Suppressor macrophage treated with lipopolysaccharide for 1 hour (primary cell): ENCODE results near the gene KANSL1L.

ENCODE experiments used
- DNase-seq, 3 donors: peaks; one replicate each; pipeline ENCODE4 v3.0.0-alpha.2; 2020 to 2022

Gene KANSL1L

DNA sequence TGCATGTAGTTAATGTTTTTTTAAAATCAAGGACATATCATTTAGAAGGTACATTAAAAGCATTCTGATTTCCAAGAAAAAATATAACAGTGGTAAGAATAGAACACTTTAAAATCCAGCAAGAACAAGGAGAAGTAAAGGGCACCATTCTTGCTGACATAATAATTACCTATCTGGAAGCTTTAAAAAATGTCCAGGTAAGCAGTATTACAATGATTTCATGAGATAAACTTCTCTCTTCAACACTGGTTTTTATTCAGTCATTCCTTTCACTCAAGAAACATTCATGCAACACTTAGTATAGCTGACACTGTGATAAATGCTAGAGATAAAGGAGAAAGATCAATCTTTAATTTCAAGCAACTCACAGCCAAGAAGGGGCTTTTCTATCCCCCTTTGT, 2.9 kb upstream of the KANSL1L start:
- DNase-seq, result no peak

DNA sequence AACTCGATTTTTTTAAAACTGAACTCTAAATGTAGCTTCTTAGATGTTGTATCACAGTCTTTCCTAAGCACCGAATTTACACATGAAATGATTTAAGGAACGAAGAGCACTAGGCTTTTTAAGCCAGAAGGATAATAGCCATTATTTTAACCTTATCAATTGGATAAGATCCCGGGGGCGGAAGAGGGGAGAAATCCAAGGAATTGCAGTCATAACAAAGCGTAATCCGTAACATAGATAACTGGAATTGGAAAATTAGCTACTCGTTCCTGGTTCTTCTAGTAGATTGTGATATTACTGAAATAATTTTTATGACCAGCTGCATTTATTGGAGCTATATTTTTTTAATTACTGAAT, 988 bp upstream of the KANSL1L start:
- DNase-seq, result no peak

DNA sequence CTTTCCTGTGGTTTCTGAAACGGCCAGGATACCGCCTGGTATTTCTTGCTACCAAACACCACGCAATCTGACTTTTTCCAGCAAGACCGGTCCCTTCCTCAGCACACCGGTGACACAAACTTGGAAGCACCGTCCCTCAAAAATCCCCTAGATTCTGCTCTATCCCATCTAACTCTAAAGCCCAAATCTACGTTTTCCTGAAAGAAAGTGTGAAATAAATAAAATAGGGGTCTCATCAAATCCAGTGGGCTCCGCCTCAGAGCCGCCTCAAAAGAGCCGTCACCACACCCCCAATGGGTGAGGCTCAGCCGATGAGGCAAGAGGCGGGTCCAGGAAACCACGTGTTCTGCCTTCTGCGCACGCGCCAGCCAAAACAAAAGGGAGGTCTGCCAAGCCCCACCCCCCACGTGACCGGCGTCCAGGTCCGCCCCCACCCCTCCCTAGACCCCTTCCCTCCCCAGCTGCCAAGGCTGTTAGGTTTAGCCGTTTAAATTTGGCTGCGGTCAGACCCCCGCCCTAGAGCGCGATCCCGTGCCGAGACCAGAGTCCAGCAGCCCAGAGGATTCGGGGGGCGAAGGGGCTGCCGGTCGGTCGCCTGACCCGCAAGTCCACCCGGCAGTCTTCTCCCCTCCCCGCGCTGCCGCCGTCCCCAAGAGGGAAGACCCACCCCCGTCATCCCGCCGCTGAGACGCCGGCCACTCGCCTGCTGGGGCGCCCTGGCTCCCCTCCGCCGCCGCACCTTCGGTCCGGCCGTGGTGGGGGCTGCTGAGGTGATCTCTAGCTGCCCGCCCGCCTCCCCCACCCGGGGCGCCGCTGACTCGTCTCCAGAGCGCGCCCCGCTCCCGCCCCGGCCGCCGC, 534 bp downstream of the KANSL1L start:
- peak; percentile 98 to 99 (median 99) for DNase-seq

DNA sequence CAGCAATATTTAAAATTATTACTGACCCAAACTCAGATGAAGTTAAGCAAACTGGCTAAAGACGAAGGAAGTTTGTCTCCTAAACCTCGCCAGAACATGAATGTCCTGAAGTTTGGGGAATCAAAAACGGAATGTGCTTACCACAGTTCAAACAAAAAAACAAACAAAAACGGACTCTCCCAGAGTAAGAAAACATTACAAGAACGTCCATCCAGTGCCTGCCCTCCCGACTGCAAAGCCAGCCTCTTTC, 1.1 kb downstream of the KANSL1L start:
- DNase-seq, result no peak

DNA sequence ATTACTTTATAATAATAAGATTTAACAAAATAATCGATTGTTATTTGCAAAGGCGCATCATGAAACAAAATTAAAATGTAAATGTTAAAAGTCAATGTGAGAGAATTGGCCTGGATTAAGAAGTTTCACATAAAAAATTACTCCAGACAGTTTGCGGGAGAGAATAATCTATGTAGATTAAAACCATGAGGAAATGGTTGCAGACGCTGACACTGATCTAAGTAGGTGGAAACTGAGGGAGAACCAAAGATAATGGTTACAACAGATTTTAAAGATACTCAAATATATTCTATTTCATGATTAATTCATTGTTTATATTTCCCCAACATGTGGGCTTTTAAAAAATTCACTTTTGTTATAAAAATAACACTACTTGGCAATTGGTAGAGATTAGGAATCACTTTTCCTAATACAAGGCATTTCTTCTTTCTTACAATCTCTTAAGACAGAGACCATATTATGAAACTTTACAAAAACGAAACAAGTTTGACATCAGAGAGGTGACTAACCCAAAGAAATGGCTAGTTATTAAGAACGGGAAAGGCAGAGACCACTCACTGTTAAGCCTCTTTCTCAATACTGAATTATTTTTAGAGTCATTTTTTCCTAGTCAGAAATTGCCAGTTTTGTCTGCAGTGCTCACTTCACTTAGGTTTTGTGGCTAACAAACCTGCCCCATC, 1.6 kb downstream of the KANSL1L start:
- DNase-seq, result peak; percentile 75 to 97 (median 92)

DNA sequence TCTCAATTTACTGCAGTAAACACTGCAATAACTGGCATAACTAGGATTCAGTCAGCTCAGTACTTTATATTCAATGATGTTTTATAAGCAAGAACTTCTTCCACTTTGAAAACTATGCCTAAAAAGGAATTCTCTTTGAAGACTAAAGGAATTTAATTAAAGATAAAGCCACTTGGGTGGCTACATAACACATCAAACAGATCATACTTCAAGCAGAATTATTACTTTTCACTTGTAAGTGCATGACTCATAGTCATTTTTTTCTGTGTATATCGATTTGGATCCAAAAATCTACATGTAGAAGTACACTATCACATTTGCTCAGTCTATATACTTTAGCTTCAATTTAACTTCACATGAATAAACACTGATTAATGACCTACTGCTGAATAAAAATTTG, 4.0 kb downstream of the KANSL1L start:
- no peak for DNase-seq

DNA sequence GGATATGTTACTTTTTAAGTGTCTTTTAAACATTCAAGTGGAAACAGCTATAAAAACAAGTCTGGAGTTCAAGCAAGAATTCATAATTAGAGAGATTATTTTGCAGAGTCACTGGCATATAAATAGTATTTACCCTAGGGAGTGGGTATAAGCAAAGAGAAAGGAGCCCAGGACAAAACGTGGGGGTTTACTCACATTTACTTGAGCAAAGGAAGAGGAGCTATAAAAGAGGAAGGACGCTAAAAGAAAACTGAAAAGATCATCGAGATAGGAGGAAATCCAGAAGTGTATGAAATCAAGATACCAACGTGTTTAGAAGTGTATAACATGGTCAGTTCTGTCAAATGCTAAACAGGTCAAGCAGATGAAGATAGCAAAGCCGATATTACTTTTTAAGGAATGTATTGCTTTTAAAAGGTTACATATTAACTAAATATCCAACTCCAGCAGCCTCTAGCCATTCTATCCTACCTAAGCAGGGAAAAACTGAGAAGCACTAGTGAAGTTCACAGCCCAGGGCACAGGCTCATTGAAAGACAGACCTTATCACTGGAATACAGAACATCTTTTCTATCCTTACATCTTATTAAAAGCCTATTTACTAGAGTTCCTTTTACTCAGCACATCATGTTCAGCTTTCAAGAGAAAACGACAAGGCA, 8.6 kb downstream of the KANSL1L start:
- peak; percentile 44 to 67 (median 47) for DNase-seq

DNA sequence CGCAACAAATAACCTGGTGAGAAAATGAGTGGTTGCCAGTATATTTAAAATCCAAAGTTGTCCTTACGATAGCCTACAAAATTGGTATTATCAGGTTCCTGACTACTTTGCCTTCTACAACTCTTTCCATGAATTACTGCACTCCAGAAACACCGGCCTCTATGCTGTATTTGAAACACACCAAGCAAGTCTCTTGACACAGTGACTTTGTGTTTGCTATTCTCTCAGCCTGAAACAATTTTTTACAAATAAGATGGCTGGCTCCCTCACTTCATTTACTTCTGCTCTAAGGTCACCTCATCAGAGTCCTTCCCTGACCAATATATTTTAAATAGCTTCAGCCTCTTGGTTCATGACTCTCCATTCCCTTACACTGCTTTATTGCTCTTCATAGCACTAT, 12.2 kb downstream of the KANSL1L start:
- no peak for DNase-seq

DNA sequence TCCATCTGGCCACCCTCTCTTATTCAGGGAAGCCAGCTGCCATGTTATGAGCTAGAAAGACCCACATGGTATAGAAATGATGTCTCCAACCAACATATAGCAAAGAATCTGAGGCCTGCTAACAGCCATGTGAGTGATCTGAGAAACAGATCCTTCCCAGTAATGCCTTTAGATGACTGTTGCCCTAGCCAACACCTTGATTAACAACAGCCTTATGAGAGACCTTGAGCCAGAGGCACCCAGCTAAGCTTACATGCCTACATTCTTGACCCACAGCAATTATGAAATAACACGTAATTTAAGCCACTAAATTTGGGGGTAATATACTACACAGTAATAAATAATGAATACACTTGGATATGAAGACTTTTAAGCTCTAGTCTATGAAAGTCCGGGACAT, 13.0 kb downstream of the KANSL1L start:
- no peak for DNase-seq

DNA sequence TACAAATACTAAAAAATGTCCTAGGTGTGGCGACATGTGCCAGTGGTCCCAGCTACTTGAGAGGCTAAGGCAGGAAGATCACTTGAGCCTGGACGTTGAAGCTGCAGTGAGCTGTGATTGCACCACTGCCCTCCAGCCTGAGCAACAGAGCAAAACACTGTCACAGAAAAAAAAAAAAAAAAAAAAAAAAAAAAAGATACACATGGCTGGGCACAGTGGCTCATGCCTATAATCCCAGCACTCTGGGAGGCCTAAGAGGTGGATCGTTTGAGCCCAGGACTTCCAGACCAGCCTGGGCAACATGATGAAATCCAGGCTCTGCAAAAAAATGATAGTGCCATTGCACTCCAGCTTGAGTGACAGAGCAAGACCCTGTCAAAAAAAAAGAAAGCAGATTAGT, 13.7 kb downstream of the KANSL1L start:
- no peak for DNase-seq

DNA sequence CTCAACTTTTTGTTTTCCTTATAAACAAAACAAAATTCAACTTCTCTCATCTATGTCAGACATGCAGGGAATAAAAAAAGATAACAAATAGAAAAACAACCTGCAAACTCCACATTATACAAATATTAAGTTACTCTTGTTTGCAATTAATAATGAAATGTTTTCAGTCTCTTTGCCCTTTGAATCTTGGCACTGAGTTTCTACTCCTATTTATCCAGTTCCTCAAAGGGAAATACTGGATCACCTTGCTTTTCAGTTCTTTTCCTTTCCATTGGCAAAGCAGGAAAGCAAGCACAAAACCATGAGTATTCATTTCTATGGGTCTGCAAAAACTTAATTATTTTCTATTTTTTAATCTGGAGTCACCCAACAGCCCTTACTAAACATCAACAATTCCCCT, 23.6 kb downstream of the KANSL1L start:
- no peak for DNase-seq

DNA sequence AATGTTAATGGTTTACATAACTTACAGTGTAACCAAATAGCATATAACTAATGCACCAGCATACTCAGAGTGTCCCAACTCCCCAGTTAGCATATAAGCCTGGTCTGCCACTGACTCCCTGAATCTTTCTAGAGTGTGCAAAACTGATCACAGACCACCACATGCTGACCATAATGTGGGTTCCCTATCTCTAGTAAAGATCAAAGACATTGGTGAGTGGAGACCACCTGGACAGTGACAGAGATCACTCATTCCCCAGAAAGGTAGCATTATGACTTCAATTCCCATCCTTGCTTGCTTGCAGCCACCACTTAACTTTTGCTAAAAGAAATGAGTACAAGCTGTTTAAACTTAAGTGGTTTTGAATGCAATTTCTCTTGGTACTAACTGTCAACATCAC, 39.0 kb downstream of the KANSL1L start:
- DNase-seq, result no peak

DNA sequence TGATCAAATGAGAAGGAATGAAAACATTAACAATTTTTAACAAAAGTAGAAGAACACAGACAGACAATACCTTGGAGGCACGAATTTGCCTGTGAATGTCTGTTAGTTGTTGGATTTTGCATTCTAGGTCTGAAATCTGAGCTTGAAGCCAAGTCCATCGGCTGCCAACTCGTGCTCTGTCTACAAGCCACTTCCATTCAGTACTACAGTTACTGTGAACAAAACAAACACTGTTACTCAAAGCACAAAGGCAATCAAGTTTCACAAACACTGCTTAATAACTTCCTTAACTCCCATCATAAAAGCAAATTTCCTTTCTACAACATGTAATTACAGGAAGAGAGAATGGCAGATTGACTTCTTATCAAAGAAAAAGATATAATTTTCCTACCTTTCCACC, 42.2 kb downstream of the KANSL1L start:
- DNase-seq, result no peak

DNA sequence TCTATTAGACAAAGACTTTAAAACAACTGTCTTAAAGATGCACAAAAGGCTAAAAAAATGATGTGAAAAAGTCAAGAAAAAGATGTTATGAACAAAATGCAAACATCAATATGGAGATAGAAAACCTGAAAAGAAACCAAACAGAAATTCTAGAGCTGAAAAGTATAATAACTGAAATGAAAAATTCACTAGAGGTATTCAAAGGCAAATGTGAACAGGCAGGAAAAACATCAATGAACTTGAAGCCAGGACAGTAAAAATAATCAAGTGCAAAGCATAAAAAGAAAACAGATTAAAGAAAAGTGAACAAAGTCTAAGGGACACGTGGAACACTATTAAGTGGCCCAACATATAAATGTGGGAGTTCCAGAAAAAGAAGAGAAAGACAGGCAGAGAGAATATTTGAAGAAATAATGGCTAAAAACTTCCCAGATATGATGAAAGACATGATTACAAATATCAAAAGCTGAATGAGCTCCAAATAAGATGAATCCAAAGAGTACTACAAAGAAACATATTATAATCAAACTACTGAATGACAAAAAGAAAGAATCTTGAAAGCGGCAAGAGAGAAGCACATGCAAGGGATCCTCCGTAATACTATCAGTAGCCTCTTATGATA, 57.5 kb downstream of the KANSL1L start:
- DNase-seq, result no peak

DNA sequence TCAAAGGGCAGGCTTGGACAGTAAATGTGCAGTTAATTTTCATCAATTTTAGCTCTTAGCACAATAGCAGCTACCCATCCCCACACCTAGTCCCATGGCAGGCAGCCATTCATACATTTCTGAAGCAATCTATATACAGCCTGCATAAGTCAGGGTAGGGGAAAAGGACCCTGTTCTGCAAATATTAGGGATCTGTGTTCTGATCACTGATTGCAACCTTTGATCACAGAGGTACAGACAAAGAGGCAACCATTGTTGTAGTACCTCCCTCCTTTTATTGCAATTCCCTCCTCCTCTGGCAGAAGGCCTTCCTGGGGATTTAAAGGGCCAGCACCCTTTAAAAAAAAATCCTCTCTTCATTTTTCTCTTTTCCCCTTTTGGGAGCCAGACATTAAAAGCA, 58.3 kb downstream of the KANSL1L start:
- no peak for DNase-seq

DNA sequence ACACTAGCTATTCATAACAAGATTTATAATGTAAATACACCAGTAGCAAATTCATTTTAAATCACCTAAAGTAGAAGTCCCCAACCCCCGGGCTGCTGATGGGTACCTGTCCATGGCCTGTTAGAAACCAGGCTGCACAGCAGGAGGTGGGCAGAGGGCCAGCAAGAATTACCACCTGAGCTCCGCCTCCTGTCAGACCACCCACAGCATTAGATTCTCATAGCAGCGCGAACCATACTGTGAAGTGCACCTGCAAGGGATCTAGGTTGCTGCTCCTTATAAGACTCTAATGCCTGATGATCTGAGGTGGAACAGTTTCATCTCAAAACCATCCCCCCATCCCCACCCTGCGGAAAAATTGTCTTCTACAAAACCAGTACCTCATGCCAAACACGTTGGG, 71.3 kb downstream of the KANSL1L start:
- no peak for DNase-seq

DNA sequence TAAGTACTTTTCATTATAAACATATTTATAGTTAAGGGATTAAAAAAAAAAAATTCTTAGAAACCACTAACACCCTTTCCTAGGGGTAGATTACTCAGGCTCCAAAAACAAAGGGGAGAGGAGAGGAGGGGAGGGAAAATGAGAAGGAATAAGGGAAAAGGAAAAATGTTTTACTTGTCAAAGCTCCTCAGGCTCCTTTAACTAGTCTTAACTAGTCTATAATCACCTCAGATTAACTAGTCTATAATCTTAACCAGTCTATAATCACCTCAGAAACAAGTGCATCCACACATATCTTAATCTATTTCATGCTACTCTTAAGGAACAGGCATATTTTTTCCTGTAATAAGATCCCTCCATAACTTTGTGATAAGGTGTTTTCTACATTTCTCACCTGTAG, 76.4 kb downstream of the KANSL1L start:
- no peak for DNase-seq

DNA sequence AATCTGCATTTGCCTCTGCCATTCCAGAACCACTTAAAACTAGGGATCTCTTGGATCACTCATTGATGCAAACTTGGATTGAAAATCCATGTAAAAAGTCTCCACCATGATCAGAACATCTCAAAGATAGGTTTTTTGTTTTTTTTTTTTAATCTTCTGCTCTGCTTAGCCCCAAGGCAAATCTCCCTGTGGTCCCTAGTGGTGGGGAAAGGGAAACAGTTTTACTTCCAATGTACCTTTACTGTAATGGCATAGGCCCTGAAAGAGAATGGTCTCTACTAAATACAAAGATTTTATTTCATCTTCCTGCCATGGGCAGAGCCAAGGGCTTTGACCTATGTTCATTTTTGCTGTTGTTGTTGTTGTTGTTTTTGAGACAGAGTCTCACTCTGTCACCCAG, 78.4 kb downstream of the KANSL1L start:
- no peak for DNase-seq

DNA sequence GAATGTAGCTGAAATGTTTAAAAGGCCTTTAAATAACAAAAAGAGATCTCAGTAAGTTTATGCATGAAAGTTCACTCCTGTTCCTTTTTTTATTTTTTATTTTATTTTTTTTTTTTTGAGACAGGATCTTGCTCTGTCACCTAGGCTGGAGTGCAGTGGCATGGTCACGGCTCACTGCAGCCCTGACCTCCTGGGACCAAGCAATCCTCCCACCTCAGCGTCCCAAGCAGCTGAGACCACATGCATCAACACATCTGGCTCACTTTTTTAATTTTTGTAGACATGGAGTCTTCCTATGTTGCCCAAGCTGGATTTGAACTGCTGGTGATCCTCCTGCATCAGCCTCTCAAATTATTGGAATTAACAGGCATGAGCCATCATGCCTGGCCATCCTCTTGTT, 84.3 kb downstream of the KANSL1L start:
- no peak for DNase-seq

DNA sequence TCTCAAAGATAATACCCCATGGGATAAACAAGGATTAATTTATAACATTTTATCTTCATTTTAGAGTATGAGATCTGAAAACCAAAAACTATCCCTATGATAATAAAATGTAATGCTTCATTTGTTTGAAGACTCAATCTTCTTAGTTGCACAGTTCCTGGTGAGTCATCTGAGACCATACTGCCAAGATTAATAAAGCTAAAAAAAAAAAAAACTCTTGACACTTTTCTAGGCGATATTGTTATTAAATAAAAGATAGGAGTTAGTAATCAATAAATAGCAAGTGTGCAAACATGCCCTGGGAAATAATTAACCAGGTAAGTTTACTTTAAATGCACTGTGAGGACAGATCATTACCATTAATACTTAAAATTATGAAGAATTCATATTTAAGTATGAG, 84.9 kb downstream of the KANSL1L start:
- DNase-seq, result no peak

DNA sequence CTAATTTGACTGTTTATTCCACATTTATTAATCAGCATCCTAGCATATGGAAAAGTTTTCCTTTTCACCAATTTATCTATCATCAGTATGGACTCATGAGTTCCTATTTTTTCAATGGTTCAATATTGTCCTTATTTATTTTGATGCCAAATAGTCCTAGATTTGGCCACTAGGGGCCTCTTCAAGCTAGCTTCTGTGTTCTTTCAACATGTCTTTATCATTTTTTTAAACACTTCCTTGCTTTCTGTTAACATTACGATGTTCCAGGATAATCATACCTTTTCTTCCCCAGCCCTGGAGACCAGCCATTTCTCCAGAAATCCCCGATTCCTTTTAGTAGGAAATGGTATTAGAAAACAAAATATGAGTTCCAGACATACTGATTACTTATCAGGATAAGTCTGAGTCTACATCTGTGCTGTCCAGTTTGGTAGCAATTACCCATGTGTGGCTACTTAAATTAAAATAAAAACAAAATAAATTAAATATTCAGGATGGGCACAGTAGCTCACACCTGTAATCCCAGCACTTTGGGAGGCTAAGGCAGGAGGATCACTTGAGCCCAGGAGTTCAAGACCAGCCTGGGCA, 98.2 kb downstream of the KANSL1L start:
- peak; percentile 48 to 62 (median 56) for DNase-seq

DNA sequence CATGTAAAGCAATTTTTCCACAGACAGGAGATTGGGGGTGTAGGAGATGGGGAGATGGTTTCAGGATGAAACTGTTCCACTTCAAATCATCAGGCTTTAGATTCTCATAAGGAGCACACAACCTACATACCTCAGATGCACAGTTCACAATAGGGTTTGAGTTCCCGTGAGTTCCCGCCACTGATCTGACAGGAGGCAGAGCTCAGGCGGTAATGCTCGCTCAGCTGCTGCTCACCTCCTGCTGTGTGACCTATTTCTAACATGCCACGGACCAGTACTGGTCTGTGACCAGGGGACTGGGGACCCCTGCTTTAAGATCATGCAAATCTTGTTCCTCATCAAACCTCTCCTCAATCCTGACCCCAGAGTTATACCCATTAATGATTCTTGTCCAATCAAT, 98.7 kb downstream of the KANSL1L start:
- no peak for DNase-seq

DNA sequence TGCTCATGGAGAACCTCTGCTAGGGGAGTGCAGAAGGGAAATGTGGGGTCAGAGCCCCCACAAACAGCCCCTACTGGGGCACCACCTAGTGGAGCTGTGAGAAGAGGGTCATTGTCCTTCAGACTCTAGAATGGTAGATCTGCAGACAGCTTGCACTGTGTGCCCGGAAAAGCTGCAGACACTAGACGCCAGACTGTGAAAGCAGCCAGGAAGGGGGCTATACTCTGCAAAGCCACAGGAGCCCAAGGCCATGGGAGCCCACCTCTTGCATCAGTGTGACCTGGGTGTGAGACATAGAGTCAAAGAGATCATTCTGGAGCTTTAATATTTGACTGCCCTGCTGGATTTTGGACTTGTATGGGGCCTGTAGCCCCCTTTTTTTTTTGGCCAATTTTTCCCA, 107.9 kb downstream of the KANSL1L start:
- DNase-seq, result no peak

DNA sequence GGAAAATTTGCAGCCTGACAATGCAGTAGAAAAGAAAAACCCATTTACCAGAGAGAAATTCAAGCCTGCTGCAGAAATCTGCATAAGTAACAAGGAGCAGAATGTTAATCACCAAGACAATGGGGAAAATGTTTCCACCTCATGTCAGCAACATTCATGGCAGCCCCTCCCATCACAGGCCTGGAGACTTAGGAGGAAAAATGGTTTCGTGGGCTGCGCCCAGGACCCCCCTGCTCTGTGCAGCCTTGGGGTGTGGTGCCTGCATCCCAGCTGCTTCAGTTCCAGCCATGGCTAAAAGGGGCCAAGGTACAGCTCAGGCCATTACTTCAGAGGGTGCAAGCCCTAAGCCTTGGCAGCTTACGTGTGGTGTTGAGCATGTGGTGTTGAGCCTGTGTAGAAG, 115.4 kb downstream of the KANSL1L start:
- no peak for DNase-seq
